GM18858 (cell line): ENCODE data around the gene FCN3.
A peak's percentile ranks its signal among the peaks of the same experiment; 100 is the strongest.

Experiments
- ATAC-seq: cut with Tn5 transposase; IDR thresholded peaks from one replicate; pipeline ENCODE4 v1.9.1; 2021; ENCODE audit not compliant: unreplicated experiment

FCN3 gene

GRCh38 chr1:27343639-27344025 lies 31.0 kb downstream of the FCN3 start:
- no peak for ATAC-seq

DNA sequence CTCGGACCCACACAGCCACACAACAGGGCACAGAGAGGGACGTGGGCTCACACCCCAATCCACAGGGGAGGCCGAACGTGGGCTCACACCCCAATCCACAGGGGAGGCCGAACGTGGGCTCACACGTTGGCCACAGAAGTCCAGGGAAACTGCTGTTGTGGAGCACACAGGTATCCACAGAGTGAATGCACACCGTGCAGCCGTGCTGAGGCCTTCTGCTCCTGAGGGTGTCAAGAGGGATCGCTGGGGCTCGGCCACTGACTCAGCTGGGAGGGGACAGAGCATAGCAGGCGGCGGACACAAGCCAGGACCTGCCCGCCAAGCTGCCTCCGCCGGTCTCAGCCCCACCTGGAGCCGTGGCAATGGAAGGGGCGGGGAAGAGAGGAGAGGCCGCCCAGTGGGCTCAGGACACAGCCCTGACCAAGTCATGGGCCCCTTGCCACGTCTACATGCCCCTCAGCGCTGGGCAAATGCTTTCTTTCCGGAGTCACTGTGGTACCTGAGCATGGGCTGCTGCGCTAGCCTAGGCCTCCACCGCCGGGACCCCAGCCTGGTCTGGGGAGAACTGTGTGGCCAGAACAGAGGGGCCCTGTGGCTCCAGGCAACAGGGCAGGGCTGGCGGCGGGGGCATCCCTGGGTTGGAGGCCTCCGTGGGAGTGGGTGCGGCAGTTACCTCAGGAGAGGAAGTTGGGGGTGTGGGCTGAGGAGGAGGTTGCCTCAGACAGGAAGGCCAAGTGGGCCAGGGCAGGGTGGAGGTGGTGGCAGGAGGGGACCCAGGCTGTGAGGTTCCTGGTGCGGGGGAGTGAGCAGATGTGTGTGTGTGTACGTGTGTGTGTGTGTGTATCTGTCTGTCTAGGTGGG lies 31.6 kb downstream of the FCN3 start:
- no peak for ATAC-seq

- no peak for ATAC-seq
These were observed 32.2 kb downstream of the FCN3 start for GRCh38 chr1:27342391-27342777.

- ATAC-seq, result peak; percentile 48
These were observed 32.9 kb downstream of the FCN3 start, which contains the start of gene SYTL1 for GRCh38 chr1:27341525-27342252. TSS of gene SYTL1 (plus strand) at chr1:27342022. CDS start at chr1:27345335, 3,313 bp downstream.

DNA sequence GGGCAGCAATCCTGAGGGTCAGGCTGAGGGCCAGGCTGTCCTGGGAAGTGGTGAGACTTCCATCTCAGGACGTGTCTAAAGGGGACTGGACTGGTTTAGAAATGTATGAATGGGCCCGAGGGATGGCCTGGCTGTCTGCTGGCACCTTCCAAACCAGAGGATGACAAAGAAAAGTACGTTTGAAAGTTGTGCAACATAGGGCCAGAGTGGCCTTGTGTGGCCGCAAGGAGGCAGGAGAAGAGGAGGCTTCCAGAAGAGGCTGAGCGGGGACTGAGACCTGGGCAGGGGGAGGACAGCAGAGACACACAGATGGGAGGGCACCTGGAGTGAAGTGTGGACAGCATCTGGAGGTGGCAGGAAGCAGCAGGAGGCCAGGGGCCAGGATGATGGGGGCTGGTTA lies 35.4 kb downstream of the FCN3 start:
- ATAC-seq, result no peak

DNA sequence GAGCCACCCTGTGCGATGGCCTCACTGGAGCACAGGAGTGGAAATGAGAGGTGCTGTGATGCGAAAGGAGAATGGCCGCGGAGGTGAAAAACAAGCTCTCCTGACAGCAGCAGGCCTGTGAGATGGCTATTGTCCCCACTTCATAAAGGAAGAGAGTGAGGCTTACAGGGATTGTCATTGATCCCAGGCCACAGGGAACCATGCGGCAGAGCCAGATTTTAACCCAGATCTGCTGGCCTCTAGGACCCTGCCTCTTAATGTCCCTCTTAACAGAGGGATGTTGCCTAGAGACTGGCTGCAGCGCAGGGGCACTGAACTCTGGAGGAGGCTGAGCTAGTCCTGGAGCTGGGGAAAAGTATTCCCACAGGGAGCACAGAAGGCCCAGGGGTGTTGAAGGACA lies 35.9 kb downstream of the FCN3 start:
- no peak for ATAC-seq

DNA sequence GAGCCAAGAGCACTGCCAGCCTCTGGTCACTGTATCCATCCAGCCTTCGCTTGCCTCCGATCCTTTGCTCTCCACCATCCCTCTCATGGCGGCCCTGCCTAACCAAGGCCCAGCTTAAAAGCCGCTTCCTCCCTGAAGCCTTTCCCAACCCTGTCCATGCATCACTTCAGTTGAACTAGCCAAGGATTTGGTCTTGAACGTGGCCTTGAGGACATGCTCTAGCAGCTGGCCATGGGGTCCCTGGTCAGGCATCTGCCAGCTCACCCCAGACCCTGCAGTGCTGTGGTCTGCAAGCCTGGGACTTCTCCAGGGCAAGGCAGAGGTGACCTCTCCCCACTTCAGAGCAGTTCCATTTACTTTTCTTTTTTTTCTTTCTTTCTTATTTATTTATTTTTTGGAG lies 37.9 kb downstream of the FCN3 start:
- no peak for ATAC-seq

- ATAC-seq, result no peak
These were observed 38.9 kb downstream of the FCN3 start for GRCh38 chr1:27335506-27336422.

GRCh38 chr1:27333717-27334279 lies 40.8 kb downstream of the FCN3 start:
- no peak for ATAC-seq

GRCh38 chr1:27332536-27333281 lies 41.9 kb downstream of the FCN3 start:
- no peak for ATAC-seq

GRCh38 chr1:27331922-27332321 lies 42.7 kb downstream of the FCN3 start:
- ATAC-seq, result no peak

DNA sequence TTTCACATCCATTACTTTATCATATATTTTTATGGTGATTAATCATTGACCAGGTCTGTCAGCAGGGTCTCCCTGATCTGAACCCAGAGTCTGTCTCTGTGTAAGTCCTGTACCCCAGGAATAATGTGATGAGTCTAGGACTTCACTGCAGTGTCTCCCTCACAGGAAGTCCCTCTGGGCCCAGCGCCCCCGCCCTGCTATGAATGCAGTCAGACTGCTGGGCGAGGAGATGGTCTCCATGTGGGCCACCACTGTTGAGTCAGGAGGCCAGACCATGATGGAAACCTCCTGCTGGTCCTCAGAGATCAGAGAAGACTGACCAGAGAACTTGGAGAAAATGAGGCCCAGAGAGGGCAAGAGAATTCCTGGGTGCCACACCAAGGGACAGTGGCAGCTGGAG lies 43.2 kb downstream of the FCN3 start:
- no peak for ATAC-seq

GRCh38 chr1:27330786-27331185 lies 43.8 kb downstream of the FCN3 start:
- ATAC-seq, result no peak

- ATAC-seq, result no peak
These were observed 46.7 kb downstream of the FCN3 start for GRCh38 chr1:27327964-27328363.

- ATAC-seq, result no peak
These were observed 49.3 kb downstream of the FCN3 start for GRCh38 chr1:27325286-27325685.

DNA sequence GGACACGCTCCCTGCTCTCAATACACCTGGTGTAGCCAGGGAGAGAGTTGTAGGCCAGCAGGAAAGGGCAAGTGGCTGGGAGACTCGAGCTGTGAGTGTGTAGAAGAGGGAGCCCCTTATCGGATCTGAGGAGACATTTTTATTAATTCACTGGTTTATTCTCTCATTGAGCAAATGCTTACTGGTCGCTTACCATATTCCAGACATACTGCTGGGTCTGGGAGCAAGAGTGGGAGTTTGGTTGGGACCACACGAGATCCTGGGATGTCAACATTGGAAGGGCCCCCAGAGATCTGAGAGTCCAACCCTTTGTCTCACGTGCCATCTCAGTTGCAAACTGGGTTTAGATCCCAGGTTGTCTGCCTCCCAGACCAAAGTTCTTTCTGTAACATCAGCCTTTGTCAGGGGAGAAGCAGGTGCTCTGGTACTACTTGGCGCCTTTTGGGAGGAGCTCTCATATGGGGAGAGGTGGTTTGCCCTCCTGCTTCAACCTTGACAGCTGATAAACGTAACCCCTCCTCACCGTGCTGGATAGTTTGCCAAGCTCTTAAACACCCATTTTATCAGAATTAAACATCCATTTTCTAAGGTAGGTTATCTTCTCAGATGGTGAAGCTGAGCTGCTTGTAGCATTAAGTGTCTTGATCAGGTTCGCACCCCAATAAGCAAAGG lies 51.9 kb downstream of the FCN3 start:
- ATAC-seq, result no peak

- ATAC-seq, result peak; percentile 68
These were observed 52.6 kb downstream of the FCN3 start, which contains the start of gene TMEM222 for GRCh38 chr1:27321813-27322568. TSS of gene TMEM222 (plus strand) at chr1:27322163. CDS start at chr1:27322198, 35 bp downstream.
